SU-DHL-6 (cell line): ENCODE data around the gene MAPK13.

ENCODE experiments used
- CTCF ChIP-seq: fragments of 200-600 bp; sonication (generic); IDR thresholded peaks from one replicate; pipeline ENCODE4 v1.5.1; 2017; ENCODE audit warnings: antibody characterized with exemption, mild to moderate bottlenecking, low read length, moderate library complexity; ENCODE audit not compliant: insufficient read depth, poor library complexity, severe bottlenecking
- EZH2phosphoT487 ChIP-seq: fragments of 200-600 bp; sonication (generic), shearing (Covaris generic); conservative IDR thresholded peaks from 2 replicates; pipeline ENCODE4 v1.6.1; 2018; ENCODE audit warnings: mild to moderate bottlenecking, antibody characterized with exemption, low read length, moderate library complexity, mixed read lengths

GRCh38 chr6:36149476-36149875 is 19.2 kb downstream of the MAPK13 start:
- TF ChIP-seq CTCF (no peak), EZH2phosphoT487 (no peak)
